Chondrocyte (in vitro differentiated cells): ENCODE results near the gene ZNF799. TPM values are rescaled to one million over a fixed set of nuclear protein-coding genes. Genes with fewer than 3 reads are reported as not detected.
"Not testable (repeated sequence)": the region's sequence is repeated elsewhere in the genome, so short reads cannot be mapped to it uniquely, and the experiment has no call there.

Experiments
- DNase-seq: peaks from one replicate; pipeline ENCODE4 v3.0.0; 2021; ENCODE audit warnings: mixed read lengths, low spot score
- H3K27ac Mint-ChIP-seq: one replicate; pipeline ENCODE4 v1.8.0; 2021; ENCODE audit warnings: mild to moderate bottlenecking, moderate library complexity, mixed read lengths; ENCODE audit not compliant: unreplicated experiment
- H3K27me3 Mint-ChIP-seq: 2 replicates; pipeline ENCODE4 v1.8.0; 2021; ENCODE audit warnings: low read depth, mixed read lengths
- H3K36me3 Mint-ChIP-seq: 2 replicates; pipeline ENCODE4 v1.8.0; 2021; ENCODE audit warnings: low read depth, mixed read lengths
- H3K4me1 Mint-ChIP-seq: 2 replicates; pipeline ENCODE4 v1.8.0; 2021; ENCODE audit warnings: low read depth, mild to moderate bottlenecking, mixed read lengths
- H3K4me3 Mint-ChIP-seq: one replicate; pipeline ENCODE4 v1.8.0; 2021; ENCODE audit warnings: mild to moderate bottlenecking, moderate library complexity, mixed read lengths; ENCODE audit not compliant: unreplicated experiment
- H3K9me3 Mint-ChIP-seq: 2 replicates; pipeline ENCODE4 v1.8.0; 2021; ENCODE audit warnings: low read depth, mixed read lengths
- total RNA-seq: library from RNA; stranded (reverse); gene quantifications from 3 replicates; pipeline ENCODE4 v1.2.1, GENCODE V29; 2021
- TF ChIP-seq, protein P1 (sequence below): fragments of 200-600 bp; sonication (generic); IDR thresholded peaks from 2 replicates; pipeline ENCODE4 v1.5.0; 2021; ENCODE audit warnings: antibody characterized with exemption, mild to moderate bottlenecking, moderate library complexity

ZNF799 gene
- total RNA-seq, 1 donor from 2014 or later = 2.3 TPM

DNA sequence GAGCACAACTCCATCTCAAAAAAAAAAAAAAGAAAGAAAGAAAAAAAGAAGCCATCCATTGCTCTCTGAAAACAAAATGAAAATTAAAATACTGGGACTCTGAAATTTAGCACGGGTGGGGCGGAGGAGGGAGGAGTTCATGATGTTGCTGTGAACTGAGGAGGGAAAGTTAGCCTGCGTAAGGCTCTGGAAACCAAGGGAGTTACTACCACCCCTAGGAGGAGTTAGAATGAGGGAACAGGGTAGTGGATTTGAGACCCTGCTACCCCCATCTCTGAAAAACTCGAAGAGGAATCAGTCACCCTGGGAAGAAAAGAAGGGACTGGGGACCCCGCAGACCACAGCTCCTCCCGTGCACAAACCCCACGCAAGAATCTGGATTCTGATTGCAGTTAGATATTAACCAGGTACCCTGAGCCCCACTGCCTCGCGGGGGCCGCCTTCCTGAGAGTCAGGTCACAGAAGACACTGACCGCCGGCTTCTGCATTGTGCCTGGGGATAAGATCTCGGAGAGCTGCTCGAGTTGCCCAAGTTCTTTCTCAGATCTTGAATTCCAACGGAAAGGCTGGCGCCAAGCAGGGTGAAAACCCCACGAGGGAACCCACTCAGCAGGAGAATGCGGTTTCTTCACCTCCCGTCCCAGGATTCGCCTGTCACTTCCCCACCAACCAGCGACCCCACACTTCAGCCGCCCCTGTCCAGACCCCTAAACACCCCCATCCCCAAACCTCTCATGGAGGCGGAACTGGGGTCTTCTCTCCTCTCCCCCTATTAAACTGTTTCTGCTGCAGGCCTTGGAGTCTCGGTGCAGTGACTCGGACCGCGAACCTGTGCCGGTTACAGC lies 36.5 kb downstream of the ZNF799 start:
- TF ChIP-seq, protein P1, sequence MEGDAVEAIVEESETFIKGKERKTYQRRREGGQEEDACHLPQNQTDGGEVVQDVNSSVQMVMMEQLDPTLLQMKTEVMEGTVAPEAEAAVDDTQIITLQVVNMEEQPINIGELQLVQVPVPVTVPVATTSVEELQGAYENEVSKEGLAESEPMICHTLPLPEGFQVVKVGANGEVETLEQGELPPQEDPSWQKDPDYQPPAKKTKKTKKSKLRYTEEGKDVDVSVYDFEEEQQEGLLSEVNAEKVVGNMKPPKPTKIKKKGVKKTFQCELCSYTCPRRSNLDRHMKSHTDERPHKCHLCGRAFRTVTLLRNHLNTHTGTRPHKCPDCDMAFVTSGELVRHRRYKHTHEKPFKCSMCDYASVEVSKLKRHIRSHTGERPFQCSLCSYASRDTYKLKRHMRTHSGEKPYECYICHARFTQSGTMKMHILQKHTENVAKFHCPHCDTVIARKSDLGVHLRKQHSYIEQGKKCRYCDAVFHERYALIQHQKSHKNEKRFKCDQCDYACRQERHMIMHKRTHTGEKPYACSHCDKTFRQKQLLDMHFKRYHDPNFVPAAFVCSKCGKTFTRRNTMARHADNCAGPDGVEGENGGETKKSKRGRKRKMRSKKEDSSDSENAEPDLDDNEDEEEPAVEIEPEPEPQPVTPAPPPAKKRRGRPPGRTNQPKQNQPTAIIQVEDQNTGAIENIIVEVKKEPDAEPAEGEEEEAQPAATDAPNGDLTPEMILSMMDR = peak; percentile 11
- no peaks in the 10 kb centered on the region for H3K27me3 Mint-ChIP-seq
- peak overlapping the region; percentile 94 for H3K4me3 Mint-ChIP-seq
- DNase-seq = no peak
- peaks cover 3% of the 10 kb centered on the region for H3K36me3 Mint-ChIP-seq
- H3K9me3 Mint-ChIP-seq = peaks cover 4% of the 10 kb centered on the region
- H3K27ac Mint-ChIP-seq = peak overlapping the region; percentile 100
- H3K4me1 Mint-ChIP-seq = peaks cover 24% of the 10 kb centered on the region

DNA sequence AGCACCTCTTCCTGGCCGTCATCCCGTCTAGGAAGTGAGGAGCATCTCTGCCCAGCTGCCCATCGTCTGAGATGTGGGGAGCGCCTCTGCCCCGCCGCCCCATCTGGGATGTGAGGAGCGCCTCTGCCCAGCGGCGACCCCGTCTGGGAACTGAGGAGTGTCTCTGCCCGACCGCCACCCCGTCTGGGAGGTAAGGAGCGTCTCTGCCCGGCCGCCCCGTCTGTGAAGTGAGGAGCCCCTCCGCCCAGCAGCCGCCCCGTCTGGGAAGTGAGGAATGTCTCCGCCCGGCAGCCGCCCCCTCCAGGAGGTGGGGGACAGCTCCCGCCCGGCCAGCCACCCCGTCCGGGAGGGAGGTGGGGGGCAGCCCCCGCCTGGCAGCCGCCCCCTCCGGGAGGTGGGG lies 38.8 kb downstream of the ZNF799 start:
- H3K4me1 Mint-ChIP-seq = peaks cover 24% of the 10 kb centered on the region
- H3K9me3 Mint-ChIP-seq = not testable (repeated sequence)

DNA sequence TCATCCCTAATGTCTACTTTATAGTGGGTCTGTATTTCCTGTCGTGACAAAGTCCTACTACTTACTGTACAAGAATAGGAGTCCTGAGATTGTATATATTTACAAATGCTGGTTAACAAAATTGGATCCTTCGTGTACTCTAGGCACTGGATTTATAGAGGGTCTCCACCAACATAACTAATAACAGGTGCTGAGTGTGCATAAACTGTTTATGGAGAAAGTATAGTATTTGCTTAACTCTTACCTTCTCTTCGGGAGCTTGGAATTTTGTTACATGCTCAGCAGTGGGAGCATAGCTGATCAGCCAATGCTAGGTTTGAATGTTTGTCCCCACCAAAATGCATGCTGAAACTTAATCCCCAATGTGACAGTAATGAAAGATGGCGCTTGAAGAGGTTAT lies 47.7 kb downstream of the ZNF799 start:
- Mint-ChIP-seq H3K36me3 (peaks cover 49% of the 10 kb centered on the region), H3K27ac (no peak overlapping the region), H3K9me3 (peaks cover 52% of the 10 kb centered on the region), H3K4me1 (no peaks in the 10 kb centered on the region), H3K27me3 (no peaks in the 10 kb centered on the region), H3K4me3 (no peak overlapping the region)
- TF ChIP-seq, protein P1 = no peak
- no peak for DNase-seq

More for the DNA sequence above, 38.8 kb downstream of the ZNF799 start:
- not testable (repeated sequence) for H3K36me3 Mint-ChIP-seq, H3K27me3 Mint-ChIP-seq, DNase-seq, H3K27ac Mint-ChIP-seq, H3K4me3 Mint-ChIP-seq

DNA sequence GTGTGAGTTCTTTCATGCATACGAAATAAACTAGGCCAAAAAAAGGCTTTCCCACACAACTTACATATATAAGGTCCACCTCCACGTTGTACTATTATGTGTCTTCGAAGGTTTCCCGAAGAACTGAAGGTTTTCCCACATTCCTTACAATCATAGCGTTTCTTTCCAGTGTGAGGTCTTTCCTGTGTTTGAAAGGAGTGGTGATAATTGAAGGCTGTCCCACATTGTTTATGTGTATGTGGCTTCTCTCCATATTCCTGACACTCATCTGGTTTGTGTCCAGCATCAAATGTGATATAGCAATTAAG lies 50.2 kb downstream of the ZNF799 start:
- TF ChIP-seq, protein P1 = no peak
- Mint-ChIP-seq H3K36me3 (peaks cover 61% of the 10 kb centered on the region), H3K27ac (no peak overlapping the region), H3K27me3 (no peaks in the 10 kb centered on the region), H3K4me1 (no peaks in the 10 kb centered on the region), H3K4me3 (no peak overlapping the region), H3K9me3 (peaks cover 63% of the 10 kb centered on the region)
- no peak for DNase-seq

DNA sequence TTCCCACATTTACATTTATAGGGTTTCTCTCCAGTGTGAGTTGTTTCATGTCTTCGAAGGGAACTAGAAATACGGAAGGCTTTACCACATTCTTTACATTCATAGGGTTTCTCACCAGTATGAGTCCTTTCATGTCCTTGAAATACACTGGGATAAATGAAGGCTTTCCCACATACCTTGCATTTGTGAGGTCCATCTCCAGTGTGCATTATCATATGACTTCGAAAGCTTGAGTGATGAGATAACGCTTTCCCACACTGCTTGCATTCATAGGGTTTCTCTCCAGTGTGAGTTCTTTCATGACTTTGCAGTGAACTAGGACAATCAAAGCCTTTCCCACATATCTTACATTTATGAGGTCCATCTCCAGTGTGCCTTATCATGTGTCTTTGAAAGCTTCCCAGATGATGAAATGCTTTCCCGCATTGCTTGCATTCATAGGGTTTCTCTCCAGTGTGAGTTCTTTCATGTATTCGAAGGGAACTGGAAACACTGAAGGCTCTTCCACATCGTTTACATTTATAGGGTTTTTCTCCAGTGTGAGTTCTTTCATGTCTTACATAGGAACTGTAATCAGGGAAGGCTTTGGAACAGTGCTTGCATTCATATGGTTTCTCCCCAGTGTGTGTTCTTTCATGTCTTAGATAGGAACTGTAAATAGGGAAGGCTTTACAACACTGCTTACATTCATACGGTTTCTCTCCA lies 50.7 kb downstream of the ZNF799 start:
- TF ChIP-seq, protein P1 = no peak
- Mint-ChIP-seq H3K4me1 (no peaks in the 10 kb centered on the region), H3K36me3 (peaks cover 65% of the 10 kb centered on the region), H3K4me3 (no peak overlapping the region), H3K9me3 (peaks cover 67% of the 10 kb centered on the region), H3K27me3 (no peaks in the 10 kb centered on the region), H3K27ac (no peak overlapping the region)
- DNase-seq = no peak
